GM11168 (cell line): Measurements from ENCODE around the gene GDPD2.

ENCODE experiments used
- in situ Hi-C: fragments of 300-500 bp; cut with MboI; formaldehyde crosslinking; loops from one replicate; pipeline ENCODE4 v1.12.0; 2022; ENCODE audit warnings: low sequenced_read_pairs; ENCODE audit not compliant: unreplicated experiment

The GDPD2 gene

GRCh38 chrX:70422851-70423341 is at the start of gene GDPD2:
Gene GDPD2 (plus strand): TSS chrX:70423314. CDS start chrX:70424985, 1,671 bp downstream.
- in situ Hi-C loops = loop anchor here (25.0 kb wide), 1 partner anchor 261 kb away; no protein-coding TSS in a partner anchor

GRCh38 chrX:70386235-70386634 is 36.9 kb upstream of the GDPD2 start:
- in situ Hi-C loops = no loop called here

- in situ Hi-C loops = no loop called here
These were observed 24.2 kb upstream of the GDPD2 start for GRCh38 chrX:70398899-70399298.

GRCh38 chrX:70400181-70400580 is 22.9 kb upstream of the GDPD2 start:
- in situ Hi-C loops = loop anchor here (25.0 kb wide), 1 partner anchor 238 kb away; no protein-coding TSS in a partner anchor

- in situ Hi-C loops = loop anchor here (25.0 kb wide), 1 partner anchor 240 kb away; no protein-coding TSS in a partner anchor
These were observed 20.4 kb upstream of the GDPD2 start for GRCh38 chrX:70402721-70403120.

GRCh38 chrX:70405003-70405402 is 18.1 kb upstream of the GDPD2 start:
- in situ Hi-C loops = loop anchor here (25.0 kb wide), 1 partner anchor 243 kb away; no protein-coding TSS in a partner anchor

GRCh38 chrX:70410921-70411320 is 12.2 kb upstream of the GDPD2 start:
- in situ Hi-C loops = loop anchor here (25.0 kb wide), 1 partner anchor 249 kb away; no protein-coding TSS in a partner anchor

GRCh38 chrX:70411475-70411874 is 11.6 kb upstream of the GDPD2 start:
- in situ Hi-C loops = loop anchor here (25.0 kb wide), 1 partner anchor 249 kb away; no protein-coding TSS in a partner anchor

- in situ Hi-C loops = loop anchor here (25.0 kb wide), 1 partner anchor 259 kb away; no protein-coding TSS in a partner anchor
These were observed 1.5 kb upstream of the GDPD2 start for GRCh38 chrX:70421618-70422017.

GRCh38 chrX:70423936-70424675 is 992 bp downstream of the GDPD2 start:
- in situ Hi-C loops = loop anchor here (25.0 kb wide), 1 partner anchor 262 kb away; no protein-coding TSS in a partner anchor

GRCh38 chrX:70424801-70425200 is 1.7 kb downstream of the GDPD2 start:
- in situ Hi-C loops = loop anchor here (25.0 kb wide), 1 partner anchor 262 kb away; no protein-coding TSS in a partner anchor

- in situ Hi-C loops = no loop called here
These were observed 3.5 kb downstream of the GDPD2 start for GRCh38 chrX:70426286-70427278.

- in situ Hi-C loops = no loop called here
These were observed 4.3 kb downstream of the GDPD2 start for GRCh38 chrX:70427365-70427764.

GRCh38 chrX:70429759-70430158 is 6.6 kb downstream of the GDPD2 start:
- in situ Hi-C loops = no loop called here

- in situ Hi-C loops = no loop called here
These were observed 10.1 kb downstream of the GDPD2 start for GRCh38 chrX:70432936-70433847.

- in situ Hi-C loops = no loop called here
These were observed 10.8 kb downstream of the GDPD2 start for GRCh38 chrX:70433848-70434351.

GRCh38 chrX:70434352-70434866 is 11.3 kb downstream of the GDPD2 start:
- in situ Hi-C loops = no loop called here

- in situ Hi-C loops = no loop called here
These were observed 11.9 kb downstream of the GDPD2 start for GRCh38 chrX:70434914-70435586.
